Measurements from ENCODE around the gene BCLAF1.

The BCLAF1 gene

DNA sequence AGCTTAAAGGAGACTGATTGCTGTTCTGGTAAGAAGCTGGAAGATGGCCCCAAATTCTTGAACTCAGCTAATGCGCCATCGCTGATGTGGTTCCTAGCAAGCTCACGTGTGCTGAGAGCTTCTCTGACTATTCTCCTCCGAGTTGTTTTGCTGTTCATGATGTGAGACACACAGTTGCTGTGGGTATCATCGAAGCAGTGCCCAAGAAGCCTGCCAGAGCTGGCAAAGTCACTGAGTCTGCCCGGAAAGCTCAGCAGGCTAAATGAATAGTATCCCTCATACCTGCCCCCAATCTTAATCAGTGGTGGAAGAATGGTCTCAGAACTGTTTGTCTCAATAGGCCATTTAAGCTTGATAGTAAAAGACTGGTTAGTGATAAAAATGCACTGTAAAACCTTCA is 28.3 kb upstream of the BCLAF1 start:
- H3K79me2 ChIP-seq (ENCODE audit: insufficient read depth, low read length) = no peaks in the 10 kb centered on the region
- H3K27ac ChIP-seq (ENCODE audit: low read depth, low read length, poor library complexity, severe bottlenecking) = no peak overlapping the region
- H3K9me3 ChIP-seq (ENCODE audit: low read length) = no peaks in the 10 kb centered on the region
- TF ChIP-seq CTCF (IDR thresholded peaks at IDR 0.05; ENCODE audit: low read length) (no peak), EZH2 (IDR thresholded peaks at IDR 0.05; ENCODE audit: borderline replicate concordance, low read length) (no peak)
- H3K36me3 ChIP-seq (ENCODE audit: insufficient read depth, low read length) = no peaks in the 10 kb centered on the region
- H3K4me1 ChIP-seq (ENCODE audit: insufficient read depth, low read length, severe bottlenecking) = no peaks in the 10 kb centered on the region
- H3K4me2 ChIP-seq (ENCODE audit: low read length) = no peak overlapping the region
- H2AFZ ChIP-seq (ENCODE audit: low read length) = no peak overlapping the region
- H3K27me3 ChIP-seq (ENCODE audit: insufficient read depth, low read length) = peaks cover 3% of the 10 kb centered on the region; the same call in 1 of the 2 replicates
- H4K20me1 ChIP-seq (ENCODE audit: insufficient read depth, low read length) = no peaks in the 10 kb centered on the region
- H3F3A ChIP-seq (ENCODE audit: insufficient read depth, low read length) = peaks cover 3% of the 10 kb centered on the region; the same call in 1 of the 2 replicates
- no peak overlapping the region for H3K9ac ChIP-seq (ENCODE audit: low read length)
- H3K4me3 ChIP-seq (ENCODE audit: low read depth, low read length, poor library complexity, severe bottlenecking) = no peak overlapping the region
- no peaks in the 10 kb centered on the region for H3K9me2 ChIP-seq (ENCODE audit: low read depth, low read length)

DNA sequence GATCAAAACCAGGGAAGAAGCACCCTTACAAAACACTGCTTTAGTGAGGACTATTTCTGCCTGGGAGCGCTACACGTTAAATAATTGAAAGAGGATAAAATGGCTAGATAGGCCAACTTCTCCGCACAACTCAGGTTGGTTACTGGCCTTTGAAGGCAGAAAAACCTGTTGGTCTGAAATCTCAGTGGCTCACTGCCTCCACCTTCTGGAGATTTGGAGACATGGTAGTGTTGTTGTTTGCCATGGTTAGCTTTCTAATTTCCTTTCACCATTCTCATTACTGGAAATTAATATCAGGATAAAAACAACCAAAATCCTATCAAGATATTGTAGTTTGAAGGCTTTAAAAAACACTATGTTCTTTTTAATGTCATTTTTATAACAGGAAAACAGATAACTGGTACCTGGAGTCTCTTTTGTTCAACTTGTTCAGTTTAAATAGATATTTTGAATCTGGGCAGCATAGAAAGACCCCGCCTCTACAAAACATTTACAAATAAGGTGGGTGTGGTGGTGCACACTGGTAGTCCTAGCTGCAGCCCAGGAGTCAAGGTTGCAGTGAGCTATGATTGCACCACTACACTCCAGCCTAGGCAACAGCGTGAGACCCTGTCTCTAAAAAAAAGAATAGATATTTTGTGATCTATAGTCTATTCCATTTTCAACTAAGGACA is 27.5 kb upstream of the BCLAF1 start:
- Histone ChIP-seq H3K27ac (ENCODE audit: low read depth, low read length, poor library complexity, severe bottlenecking) (no peak overlapping the region), H2AFZ (ENCODE audit: low read length) (no peak overlapping the region), H3K4me2 (ENCODE audit: low read length) (no peak overlapping the region), H3K4me3 (ENCODE audit: low read depth, low read length, poor library complexity, severe bottlenecking) (no peak overlapping the region), H3K27me3 (ENCODE audit: insufficient read depth, low read length) (peaks cover 3% of the 10 kb centered on the region; the same call in 1 of the 2 replicates), H3K9me3 (ENCODE audit: low read length) (no peaks in the 10 kb centered on the region), H3F3A (ENCODE audit: insufficient read depth, low read length) (no peaks in the 10 kb centered on the region), H3K9ac (ENCODE audit: low read length) (no peak overlapping the region), H3K9me2 (ENCODE audit: low read depth, low read length) (no peaks in the 10 kb centered on the region), H3K4me1 (ENCODE audit: insufficient read depth, low read length, severe bottlenecking) (no peaks in the 10 kb centered on the region), H3K36me3 (ENCODE audit: insufficient read depth, low read length) (no peaks in the 10 kb centered on the region), H3K79me2 (ENCODE audit: insufficient read depth, low read length) (no peaks in the 10 kb centered on the region), H4K20me1 (ENCODE audit: insufficient read depth, low read length) (no peaks in the 10 kb centered on the region)
- TF ChIP-seq EZH2 (IDR thresholded peaks at IDR 0.05; ENCODE audit: borderline replicate concordance, low read length) (no peak), CTCF (IDR thresholded peaks at IDR 0.05; ENCODE audit: low read length) (peak; percentile 80)

- H2AFZ ChIP-seq (ENCODE audit: low read length) = no peak overlapping the region
- no peaks in the 10 kb centered on the region for H3F3A ChIP-seq (ENCODE audit: insufficient read depth, low read length)
- no peaks in the 10 kb centered on the region for H3K9me2 ChIP-seq (ENCODE audit: low read depth, low read length)
- no peak overlapping the region for H3K9ac ChIP-seq (ENCODE audit: low read length)
- no peak overlapping the region for H3K27ac ChIP-seq (ENCODE audit: low read depth, low read length, poor library complexity, severe bottlenecking)
- no peaks in the 10 kb centered on the region for H4K20me1 ChIP-seq (ENCODE audit: insufficient read depth, low read length)
- H3K4me2 ChIP-seq (ENCODE audit: low read length) = no peak overlapping the region
- no peaks in the 10 kb centered on the region for H3K79me2 ChIP-seq (ENCODE audit: insufficient read depth, low read length)
- H3K36me3 ChIP-seq (ENCODE audit: insufficient read depth, low read length) = no peaks in the 10 kb centered on the region
- no peaks in the 10 kb centered on the region for H3K9me3 ChIP-seq (ENCODE audit: low read length)
- no peak overlapping the region for H3K4me3 ChIP-seq (ENCODE audit: low read depth, low read length, poor library complexity, severe bottlenecking)
- no peaks in the 10 kb centered on the region for H3K4me1 ChIP-seq (ENCODE audit: insufficient read depth, low read length, severe bottlenecking)
- H3K27me3 ChIP-seq (ENCODE audit: insufficient read depth, low read length) = peaks cover 3% of the 10 kb centered on the region; the same call in 1 of the 2 replicates
- TF ChIP-seq EZH2 (IDR thresholded peaks at IDR 0.05; ENCODE audit: borderline replicate concordance, low read length) = no peak
- no peak for TF ChIP-seq CTCF (IDR thresholded peaks at IDR 0.05; ENCODE audit: low read length)
Observed at GRCh38 chr6:136315594-136315993, 25.9 kb upstream of the BCLAF1 start.
